K562 (cell line): ENCODE measurements around the gene NEUROD2. TPM values are rescaled to one million over a fixed set of nuclear protein-coding genes. Genes with fewer than 3 reads are reported as not detected.

Source experiments
- BDP1 ChIP-seq: IDR thresholded peaks from 3 replicates; pipeline ENCODE4 v1.6.1; 2011; ENCODE audit not compliant: insufficient read length, insufficient read depth
- BHLHE40 ChIP-seq: IDR thresholded peaks from 2 replicates; pipeline ENCODE4 v1.6.1; 2011; ENCODE audit warnings: low read length, improper control_type of control experiment
- DLX4 ChIP-seq: fragments of 250-450 bp; sonication (Bioruptor Pico); IDR thresholded peaks from 2 replicates; pipeline ENCODE4 v1.6.1; 2021; ENCODE audit warnings: mild to moderate bottlenecking
- DMBX1 ChIP-seq: fragments of 250-450 bp; sonication (Bioruptor Pico); IDR thresholded peaks from 2 replicates; pipeline ENCODE4 v1.8.0; 2022; ENCODE audit warnings: inconsistent platforms, mild to moderate bottlenecking, moderate library complexity, borderline replicate concordance
- ELF1 ChIP-seq: fragments of 200-800 bp; sonication (Bioruptor generic); IDR thresholded peaks from 2 replicates; pipeline ENCODE4 v1.6.1; 2016; ENCODE audit warnings: missing genetic modification characterization, missing compliant biosample characterization
- ETV5 ChIP-seq: sonication (generic); formaldehyde crosslinking; IDR thresholded peaks from 2 replicates; pipeline ENCODE4 v1.4.0; 2020; ENCODE audit warnings: low read depth, mild to moderate bottlenecking, missing genetic modification reagents
- HNRNPLL ChIP-seq: fragments of 200-400 bp; formaldehyde crosslinking; IDR thresholded peaks from 2 replicates; pipeline ENCODE4 v1.6.1; 2017; ENCODE audit warnings: low read length, low read depth, mild to moderate bottlenecking; ENCODE audit not compliant: poor library complexity, severe bottlenecking
- HOMEZ ChIP-seq: fragments of 250-450 bp; sonication (Bioruptor Pico); IDR thresholded peaks from 2 replicates; pipeline ENCODE4 v1.4.0; 2020; ENCODE audit warnings: mild to moderate bottlenecking, moderate library complexity
- MCM3 ChIP-seq: fragments of 450-650 bp; IDR thresholded peaks from 2 replicates; pipeline ENCODE4 v1.6.1; 2016
- MLLT1 ChIP-seq, 2 experiments: fragments of 450-650 bp; IDR thresholded peaks; 2 replicates each; pipeline ENCODE4 v1.6.1; 2016
- NFYB ChIP-seq: IDR thresholded peaks from 2 replicates; pipeline ENCODE4 v1.6.1; 2011; ENCODE audit warnings: mild to moderate bottlenecking, moderate library complexity; ENCODE audit not compliant: insufficient read length; ENCODE audit errors: extremely low read depth
- POLR2AphosphoS2 ChIP-seq: IDR thresholded peaks from 2 replicates; pipeline ENCODE4 v1.6.1; 2012; ENCODE audit warnings: low read length, improper control_type of control experiment
- SMAD4 ChIP-seq: fragments of 250-450 bp; sonication (Bioruptor Pico); conservative IDR thresholded peaks from 2 replicates; pipeline ENCODE4 v1.8.0; 2021; ENCODE audit warnings: inconsistent platforms, mild to moderate bottlenecking, moderate library complexity
- SREBF2 ChIP-seq: sonication (generic); formaldehyde crosslinking; IDR thresholded peaks from 2 replicates; pipeline ENCODE4 v1.4.0; 2020; ENCODE audit warnings: mild to moderate bottlenecking, missing genetic modification reagents
- TAF1 ChIP-seq: IDR thresholded peaks from 2 replicates; pipeline ENCODE4 v1.6.1; 2011; ENCODE audit warnings: mild to moderate bottlenecking, low read length, moderate library complexity; ENCODE audit not compliant: insufficient read depth, control insufficient read depth, severe bottlenecking; ENCODE audit errors: extremely low read depth
- ZBTB43 ChIP-seq: sonication (generic); formaldehyde crosslinking; IDR thresholded peaks from 2 replicates; pipeline ENCODE4 v1.8.0; 2023; ENCODE audit warnings: mild to moderate bottlenecking, missing genetic modification reagents
- ZNF507 ChIP-seq: conservative IDR thresholded peaks from 2 replicates; pipeline ENCODE4 v1.6.1; 2017; ENCODE audit warnings: missing genetic modification characterization, missing compliant biosample characterization
- ZNF583 ChIP-seq: fragments of 250-450 bp; sonication (Bioruptor Pico); IDR thresholded peaks from 2 replicates; pipeline ENCODE4 v1.4.0; 2020
- polyA plus RNA-seq, 8 experiments: library from polyadenylated mRNA; depleted of rRNA in 4 of 8; stranded (reverse) in 5 of 8; unstranded in 3 of 8; fragments of >200 nt; fragmentation: Nextera tagmentation in 2 of 8; fragmentation: Illumina TruSeq in 1 of 8; extraction: Ambion mirVana in 2 of 8; extraction: Trizol in 1 of 8; gene quantifications; 2 replicates each; pipeline versions ENCODE4 v1.2.1 to v1.2.3, GENCODE V29; 2011 to 2014; ENCODE audit warnings: inconsistent platforms in 1 of 8, missing spikeins in 1 of 8
- total RNA-seq, 7 experiments: library from RNA; depleted of rRNA in 6 of 7; stranded (reverse); fragments of >200 nt in 6 of 7; fragmentation: Illumina TruSeq in 2 of 7; extraction: Trizol in 2 of 7; gene quantifications; 2 replicates each; pipeline versions ENCODE4 v1.2.1 to v1.2.3, GENCODE V29; 2011 to 2021; ENCODE audit warnings: low replicate concordance in 1 of 7
- TF ChIP-seq, protein P1 (sequence below): IDR thresholded peaks from 2 replicates; pipeline ENCODE4 v1.6.1; 2011; ENCODE audit not compliant: insufficient read length; ENCODE audit errors: extremely low read depth

NEUROD2 gene
- total and polyA plus RNA-seq, 9 of the 15 experiments (the other 6 are each of a cell fraction or from before 2014, with no cell fraction given), result not detected

DNA sequence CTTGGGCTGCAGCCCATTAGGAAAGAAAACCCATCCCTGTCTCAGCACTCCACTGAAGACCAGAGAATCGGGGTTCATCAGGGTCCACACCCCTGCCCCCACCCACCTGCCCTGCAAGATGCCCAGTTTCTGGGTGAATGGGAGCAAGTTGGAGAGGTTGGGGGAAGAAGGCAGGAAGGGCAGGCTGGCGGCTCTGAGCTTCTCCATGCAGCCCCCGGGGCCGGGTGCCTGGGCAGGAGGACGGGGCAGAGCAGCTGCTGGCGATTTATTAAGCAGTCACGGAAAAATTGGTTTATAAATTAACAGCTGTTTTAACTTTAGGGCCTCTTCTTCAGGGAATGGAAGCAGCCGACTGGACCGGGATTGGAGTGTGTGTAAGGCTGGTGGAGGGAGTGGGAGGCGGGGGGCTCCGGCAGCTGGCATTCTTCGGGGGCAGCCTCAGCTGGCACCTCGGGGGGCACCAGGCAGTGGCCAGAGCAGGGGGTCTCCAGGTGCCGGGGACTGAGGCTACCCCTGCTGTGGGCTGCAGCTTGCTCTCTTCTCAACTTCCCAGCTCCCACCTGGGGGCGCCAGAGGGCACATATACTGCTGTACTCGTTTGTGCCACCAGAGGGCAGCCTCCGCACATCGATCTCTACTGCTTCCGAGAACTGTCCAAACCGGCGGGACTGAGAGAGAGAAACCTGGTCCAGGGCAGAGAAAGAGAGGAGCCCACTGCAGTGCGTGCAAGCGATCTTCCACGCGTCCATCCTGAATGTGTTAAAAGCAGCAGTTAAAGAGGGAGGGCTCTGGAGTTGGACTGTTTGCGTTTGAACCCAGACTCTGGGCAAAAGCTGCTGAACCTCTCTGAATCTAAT lies 14.0 kb upstream of the NEUROD2 start (continued):
- TF ChIP-seq ZBTB43 (CRISPR knock-in tag) (no peak), SMAD4 (peak; percentile 24; the same call in 1 of the 2 replicates), DMBX1 (no peak), BDP1 (no peak), ETV5 (CRISPR knock-in tag) (no peak), HNRNPLL (peak; percentile 23), MCM3 (no peak), BHLHE40 (no peak), HOMEZ (no peak), ELF1 (tag) (no peak), ZNF583 (CRISPR knock-in tag) (no peak), TAF1 (no peak), NFYB (no peak), SREBF2 (CRISPR knock-in tag) (no peak), POLR2AphosphoS2 (no peak), ZNF507 (tag) (no peak), DLX4 (CRISPR knock-in tag) (no peak), MLLT1 (IDR thresholded peaks at IDR 0.05) (peak in 1 of 2 experiments; percentile 97; a peak in 2 of 4 replicates)
- TF ChIP-seq, protein P1, sequence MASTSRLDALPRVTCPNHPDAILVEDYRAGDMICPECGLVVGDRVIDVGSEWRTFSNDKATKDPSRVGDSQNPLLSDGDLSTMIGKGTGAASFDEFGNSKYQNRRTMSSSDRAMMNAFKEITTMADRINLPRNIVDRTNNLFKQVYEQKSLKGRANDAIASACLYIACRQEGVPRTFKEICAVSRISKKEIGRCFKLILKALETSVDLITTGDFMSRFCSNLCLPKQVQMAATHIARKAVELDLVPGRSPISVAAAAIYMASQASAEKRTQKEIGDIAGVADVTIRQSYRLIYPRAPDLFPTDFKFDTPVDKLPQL, result no peak
